SU-DHL-6 (cell line): Measurements from ENCODE around the gene CRYGS.

ENCODE experiments used
- EZH2phosphoT487 ChIP-seq: fragments of 200-600 bp; sonication (generic), shearing (Covaris generic); conservative IDR thresholded peaks from 2 replicates; pipeline ENCODE4 v1.6.1; 2018; ENCODE audit warnings: mild to moderate bottlenecking, antibody characterized with exemption, low read length, moderate library complexity, mixed read lengths
- TF ChIP-seq, protein P1 (sequence below): fragments of 200-600 bp; sonication (generic); IDR thresholded peaks from one replicate; pipeline ENCODE4 v1.5.1; 2017; ENCODE audit warnings: antibody characterized with exemption, mild to moderate bottlenecking, low read length, moderate library complexity; ENCODE audit not compliant: insufficient read depth, poor library complexity, severe bottlenecking

DNA sequence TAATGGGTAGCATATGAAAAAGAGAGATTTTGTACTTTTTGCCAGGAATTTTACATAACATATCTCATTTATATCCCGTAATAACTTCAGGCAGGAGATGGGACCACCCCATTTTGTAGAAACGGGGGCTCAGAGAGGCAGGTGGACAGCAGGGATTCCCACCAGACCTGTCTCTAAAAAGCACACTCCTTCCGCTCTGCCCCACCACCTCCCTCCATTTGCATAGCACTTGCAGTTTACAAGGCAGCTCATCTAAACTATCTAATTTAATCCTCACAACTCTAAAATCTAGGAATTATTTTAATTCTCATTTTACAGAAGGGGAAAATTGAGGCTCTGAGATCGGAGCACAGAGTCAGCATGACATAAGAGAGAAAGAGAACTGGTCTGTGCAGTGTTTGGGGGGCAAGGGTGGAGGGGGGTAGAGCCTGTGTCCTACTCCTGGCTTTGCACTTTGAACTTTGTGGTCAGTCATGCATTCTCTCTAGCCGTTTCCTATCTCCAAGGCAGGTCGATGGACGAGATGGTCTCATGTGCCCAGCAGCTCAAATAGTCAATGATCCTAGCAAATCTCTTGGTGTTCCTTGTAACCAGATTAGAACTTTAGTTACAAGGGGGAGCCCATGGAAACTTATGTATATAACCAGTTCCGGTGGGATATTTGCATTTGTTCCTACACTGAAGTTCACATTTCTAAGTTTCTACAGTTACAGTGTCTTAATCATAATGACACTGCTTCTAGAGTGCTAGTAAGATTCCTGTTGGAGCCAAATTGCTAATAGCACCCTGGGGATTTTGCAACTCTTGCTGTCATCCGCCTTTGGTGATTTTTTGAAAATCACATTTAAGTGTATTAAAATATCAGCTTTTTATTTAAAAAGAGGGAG, 18.6 kb downstream of the CRYGS start:
- TF ChIP-seq, protein P1, sequence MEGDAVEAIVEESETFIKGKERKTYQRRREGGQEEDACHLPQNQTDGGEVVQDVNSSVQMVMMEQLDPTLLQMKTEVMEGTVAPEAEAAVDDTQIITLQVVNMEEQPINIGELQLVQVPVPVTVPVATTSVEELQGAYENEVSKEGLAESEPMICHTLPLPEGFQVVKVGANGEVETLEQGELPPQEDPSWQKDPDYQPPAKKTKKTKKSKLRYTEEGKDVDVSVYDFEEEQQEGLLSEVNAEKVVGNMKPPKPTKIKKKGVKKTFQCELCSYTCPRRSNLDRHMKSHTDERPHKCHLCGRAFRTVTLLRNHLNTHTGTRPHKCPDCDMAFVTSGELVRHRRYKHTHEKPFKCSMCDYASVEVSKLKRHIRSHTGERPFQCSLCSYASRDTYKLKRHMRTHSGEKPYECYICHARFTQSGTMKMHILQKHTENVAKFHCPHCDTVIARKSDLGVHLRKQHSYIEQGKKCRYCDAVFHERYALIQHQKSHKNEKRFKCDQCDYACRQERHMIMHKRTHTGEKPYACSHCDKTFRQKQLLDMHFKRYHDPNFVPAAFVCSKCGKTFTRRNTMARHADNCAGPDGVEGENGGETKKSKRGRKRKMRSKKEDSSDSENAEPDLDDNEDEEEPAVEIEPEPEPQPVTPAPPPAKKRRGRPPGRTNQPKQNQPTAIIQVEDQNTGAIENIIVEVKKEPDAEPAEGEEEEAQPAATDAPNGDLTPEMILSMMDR, result no peak
- no peak for TF ChIP-seq EZH2phosphoT487
